ENCODE results near the gene ARPC4.
A peak's percentile ranks its signal among the peaks of the same experiment; 100 is the strongest.

Gene ARPC4

GRCh38 chr3:9779721-9780457, 13.0 kb upstream of the ARPC4 start:
- TF ChIP-seq SPI1 (IDR thresholded peaks at IDR 0.05; ENCODE audit: borderline replicate concordance, low read depth) (peak; percentile 78), CTCF (IDR thresholded peaks at IDR 0.05; ENCODE audit: insufficient read depth, low read length) (no peak), POLR2AphosphoS5 (IDR thresholded peaks at IDR 0.05; ENCODE audit: low read depth) (peak; percentile 51), REST (IDR thresholded peaks at IDR 0.05; ENCODE audit: insufficient replicate concordance, low read depth) (no peak), GABPA (IDR thresholded peaks at IDR 0.05; ENCODE audit: low read depth) (peak; percentile 5; the same call in 1 of the 2 replicates)
- Histone ChIP-seq H3K27me3 (ENCODE audit: insufficient read depth, poor library complexity, severe bottlenecking) (no peaks in the 10 kb centered on the region), H3K4me3 (replicated peaks; ENCODE audit: insufficient read depth, low read length) (no peak overlapping the region), H3K27ac (replicated peaks) (peak overlapping the region; percentile 96)
- peak; percentile 78 to 95 for DNase-seq (ENCODE audit: low read depth in 1 of 2, low spot score in 1 of 2)

GRCh38 chr3:9780458-9780812, 12.4 kb upstream of the ARPC4 start:
- Histone ChIP-seq H3K4me3 (replicated peaks; ENCODE audit: insufficient read depth, low read length) (no peak overlapping the region), H3K27me3 (ENCODE audit: insufficient read depth, poor library complexity, severe bottlenecking) (no peaks in the 10 kb centered on the region), H3K27ac (replicated peaks) (peak overlapping the region; percentile 96)
- no peak for DNase-seq (ENCODE audit: low read depth in 1 of 2, low spot score in 1 of 2)
- no peak; the same call in 1 of the 2 replicates for TF ChIP-seq POLR2AphosphoS5 (IDR thresholded peaks at IDR 0.05; ENCODE audit: low read depth)
- TF ChIP-seq CTCF (IDR thresholded peaks at IDR 0.05; ENCODE audit: insufficient read depth, low read length): no peak
- no peak for TF ChIP-seq SPI1 (IDR thresholded peaks at IDR 0.05; ENCODE audit: borderline replicate concordance, low read depth)
- no peak for TF ChIP-seq REST (IDR thresholded peaks at IDR 0.05; ENCODE audit: insufficient replicate concordance, low read depth)
- TF ChIP-seq GABPA (IDR thresholded peaks at IDR 0.05; ENCODE audit: low read depth): no peak; the same call in 1 of the 2 replicates

- TF ChIP-seq SPI1 (IDR thresholded peaks at IDR 0.05; ENCODE audit: borderline replicate concordance, low read depth) (no peak), REST (IDR thresholded peaks at IDR 0.05; ENCODE audit: insufficient replicate concordance, low read depth) (no peak), POLR2AphosphoS5 (IDR thresholded peaks at IDR 0.05; ENCODE audit: low read depth) (no peak), CTCF (IDR thresholded peaks at IDR 0.05; ENCODE audit: insufficient read depth, low read length) (no peak), GABPA (IDR thresholded peaks at IDR 0.05; ENCODE audit: low read depth) (no peak)
- DNase-seq (ENCODE audit: low read depth in 1 of 2, low spot score in 1 of 2): no peak
- no peak overlapping the region for H3K4me3 ChIP-seq (replicated peaks; ENCODE audit: insufficient read depth, low read length)
- no peaks in the 10 kb centered on the region for H3K27me3 ChIP-seq (ENCODE audit: insufficient read depth, poor library complexity, severe bottlenecking)
- peak overlapping the region; percentile 96 for H3K27ac ChIP-seq (replicated peaks)
Observed at GRCh38 chr3:9780910-9781309, 12.0 kb upstream of the ARPC4 start.

Data from HL-60 (cell line).